Measurements from ENCODE around the gene KCNN1.
A peak's percentile ranks its signal among the peaks of the same experiment; 100 is the strongest.

KCNN1 gene

DNA sequence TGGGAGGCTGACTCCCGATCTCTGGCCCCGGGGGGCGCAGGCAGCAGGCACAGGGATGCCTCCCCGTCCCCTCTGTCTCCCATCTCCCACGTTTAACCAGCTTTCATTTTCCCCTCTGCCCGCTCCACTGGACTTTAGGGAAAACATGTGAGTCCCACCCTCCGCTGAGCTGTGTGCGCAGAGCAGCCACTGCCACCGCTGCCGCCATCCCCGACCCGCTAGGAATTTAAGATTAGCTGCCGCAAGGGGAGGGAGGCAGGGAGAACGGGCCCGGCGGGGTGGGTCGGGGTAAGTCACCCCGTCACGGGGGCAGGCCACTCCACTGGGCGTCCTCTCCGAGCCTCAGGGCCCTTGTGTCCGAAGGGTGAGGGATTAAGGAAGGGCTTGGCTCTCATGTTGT lies 15.5 kb downstream of the KCNN1 start:
- TF ChIP-seq CTCF (IDR thresholded peaks at IDR 0.05): no peak

- TF ChIP-seq CTCF (IDR thresholded peaks at IDR 0.05): no peak
Observed at GRCh38 chr19:17985037-17985818, 18.3 kb downstream of the KCNN1 start.

- no peak for TF ChIP-seq CTCF (IDR thresholded peaks at IDR 0.05)
Observed at GRCh38 chr19:17988161-17988560, 21.3 kb downstream of the KCNN1 start.

- no peak for TF ChIP-seq CTCF (IDR thresholded peaks at IDR 0.05)
Observed at GRCh38 chr19:17989425-17990094, 22.7 kb downstream of the KCNN1 start.

GRCh38 chr19:17993076-17993813 lies 26.3 kb downstream of the KCNN1 start:
- no peak for TF ChIP-seq CTCF (IDR thresholded peaks at IDR 0.05)

- TF ChIP-seq CTCF (IDR thresholded peaks at IDR 0.05): peak; percentile 96
Observed at GRCh38 chr19:17996826-17997316, 30.0 kb downstream of the KCNN1 start.

DNA sequence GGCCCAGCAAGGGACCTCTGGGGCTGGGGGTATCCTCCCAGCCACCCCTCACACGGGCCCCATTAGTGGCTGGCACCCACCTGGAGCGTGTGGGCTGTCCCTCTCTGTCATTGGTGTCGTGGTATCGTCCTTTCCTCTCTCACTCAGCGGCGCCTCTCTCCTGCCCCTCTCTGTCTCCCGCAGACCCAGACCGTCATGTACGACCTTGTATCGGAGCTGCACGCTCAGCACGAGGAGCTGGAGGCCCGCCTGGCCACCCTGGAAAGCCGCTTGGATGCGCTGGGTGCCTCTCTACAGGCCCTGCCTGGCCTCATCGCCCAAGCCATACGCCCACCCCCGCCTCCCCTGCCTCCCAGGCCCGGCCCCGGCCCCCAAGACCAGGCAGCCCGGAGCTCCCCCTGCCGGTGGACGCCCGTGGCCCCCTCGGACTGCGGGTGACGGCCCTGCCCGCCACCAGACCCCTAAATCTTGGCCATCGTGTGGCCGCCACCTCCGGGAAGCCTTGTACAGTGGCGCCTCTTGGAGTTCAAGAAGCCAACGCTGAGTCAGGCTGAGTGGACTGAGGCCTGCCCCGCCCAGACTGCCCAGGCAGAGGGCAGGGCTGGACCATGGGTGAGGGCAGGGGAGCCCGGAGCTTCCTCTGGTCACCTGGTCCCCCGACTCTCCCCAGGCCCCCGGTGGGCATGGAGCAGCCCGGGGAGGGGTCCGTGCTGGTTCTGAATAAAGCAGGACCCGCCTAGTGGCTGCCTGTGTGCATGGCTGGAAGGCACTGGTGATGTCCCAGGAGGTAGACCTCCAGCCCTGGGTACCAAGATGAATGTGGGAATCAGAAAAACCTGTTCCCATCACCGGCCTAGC lies 31.3 kb downstream of the KCNN1 start:
- TF ChIP-seq CTCF (IDR thresholded peaks at IDR 0.05): no peak
